OCI-LY7 (cell line): ENCODE data around the gene KREMEN1.

Experiments
- CTCF ChIP-seq: fragments of 200-600 bp; sonication (generic); conservative IDR thresholded peaks from 2 replicates; pipeline ENCODE4 v1.5.1; 2014; ENCODE audit warnings: mild to moderate bottlenecking, antibody characterized with exemption, low read length, moderate library complexity, mixed read lengths
- EZH2phosphoT487 ChIP-seq: fragments of 200-600 bp; sonication (generic); IDR thresholded peaks from 2 replicates; pipeline ENCODE4 v1.6.1; 2018; ENCODE audit warnings: low read depth, borderline replicate concordance, mild to moderate bottlenecking, mixed run types, antibody characterized with exemption, low read length, moderate library complexity, mixed read lengths

- TF ChIP-seq CTCF (no peak), EZH2phosphoT487 (no peak)
Measured at GRCh38 chr22:29093030-29093429, 20.2 kb downstream of the KREMEN1 start.
